Fibroblast of lung (primary cell): ENCODE results near the gene IBA57. TPM values are rescaled to one million over a fixed set of nuclear protein-coding genes. Genes with fewer than 3 reads are reported as not detected.

Source experiments
- DNase-seq, 2 donors: peaks; one replicate each; pipeline versions ENCODE4 v3.0.0 to v3.0.0-alpha.2; 2010; ENCODE audit warnings: low read depth in 2 of 2
- H2AFZ ChIP-seq: 2 replicates; pipeline ENCODE4 v1.5.1; 2012; ENCODE audit warnings: low read length, control low read depth, inconsistent platforms
- H3K27ac ChIP-seq: 2 replicates; pipeline ENCODE4 v1.5.1; 2011; ENCODE audit warnings: low read length, control low read depth; ENCODE audit not compliant: insufficient read depth
- H3K27me3 ChIP-seq: 2 replicates; pipeline ENCODE4 v1.5.1; 2011; ENCODE audit warnings: mild to moderate bottlenecking, low read length; ENCODE audit not compliant: control insufficient read depth, insufficient read depth
- H3K36me3 ChIP-seq: 2 replicates; pipeline ENCODE4 v1.5.1; 2011; ENCODE audit warnings: low read length; ENCODE audit not compliant: control insufficient read depth, insufficient read depth
- H3K4me1 ChIP-seq: 2 replicates; pipeline ENCODE4 v1.5.1; 2011; ENCODE audit warnings: low read length; ENCODE audit not compliant: control insufficient read depth, insufficient read depth; ENCODE audit errors: extremely low read depth
- H3K4me2 ChIP-seq: 2 replicates; pipeline ENCODE4 v1.5.1; 2011; ENCODE audit warnings: low read length, control low read depth; ENCODE audit not compliant: insufficient read depth; ENCODE audit errors: extremely low read depth
- H3K4me3 ChIP-seq, 4 experiments: fragments of 200-600 bp in 1 of 4; sonication (generic) in 1 of 4; replicated peaks in 1 of 4; 2 replicates each; pipeline ENCODE4 v1.5.1; 2011 to 2016; ENCODE audit warnings: low read length in 4 of 4, low read depth in 3 of 4, mild to moderate bottlenecking in 3 of 4, control low read depth in 2 of 4, inconsistent platforms in 1 of 4, mixed read lengths in 1 of 4; ENCODE audit not compliant: insufficient read depth in 1 of 4; ENCODE audit errors: control extremely low read depth in 1 of 4
- H3K79me2 ChIP-seq: 2 replicates; pipeline ENCODE4 v1.5.1; 2012; ENCODE audit warnings: mild to moderate bottlenecking, low read length, inconsistent platforms; ENCODE audit not compliant: control insufficient read depth, insufficient read depth
- H3K9ac ChIP-seq: 2 replicates; pipeline ENCODE4 v1.5.1; 2011; ENCODE audit warnings: mild to moderate bottlenecking, low read length, control low read depth; ENCODE audit not compliant: insufficient read depth
- H3K9me3 ChIP-seq: 2 replicates; pipeline ENCODE4 v1.5.1; 2012; ENCODE audit warnings: low read depth, low read length; ENCODE audit not compliant: control insufficient read depth, insufficient read depth
- H4K20me1 ChIP-seq: 2 replicates; pipeline ENCODE4 v1.5.1; 2011; ENCODE audit warnings: low read length; ENCODE audit not compliant: control insufficient read depth, insufficient read depth; ENCODE audit errors: extremely low read depth
- CTCF ChIP-seq, 2 donors: IDR thresholded peaks in 1 of 2; conservative IDR thresholded peaks in 1 of 2; 1 replicate in 1 of 2; 2 replicates in 1 of 2; pipeline ENCODE4 v1.5.1; 2011 to 2012; ENCODE audit warnings: low read length in 2 of 2, control low read depth in 1 of 2, inconsistent platforms in 1 of 2, low read depth in 1 of 2, mild to moderate bottlenecking in 1 of 2
- EZH2 ChIP-seq: IDR thresholded peaks from 2 replicates; pipeline ENCODE4 v1.5.1; 2012; ENCODE audit warnings: low read length, control low read depth, mild to moderate bottlenecking; ENCODE audit errors: missing control alignments
- polyA plus RNA-seq, 2 donors: library from polyadenylated mRNA; depleted of rRNA in 1 of 2; stranded (reverse) in 1 of 2; unstranded in 1 of 2; fragments of >200 nt; gene quantifications; 2 replicates each; pipeline ENCODE4 v1.2.1, GENCODE V29; 2011 to 2012; ENCODE audit warnings: missing spikeins in 1 of 2
- total RNA-seq: library from RNA; depleted of rRNA; stranded (reverse); fragments of >200 nt; gene quantifications from 2 replicates; pipeline ENCODE4 v1.2.1, GENCODE V29; 2014

IBA57 gene
- total and polyA plus RNA-seq, 2 donors (not counting 1 experiment from before 2014, with no cell fraction given): 1.4 to 3.8 TPM

GRCh38 chr1:228139931-228140723 is 25.5 kb upstream of the IBA57 start, which contains the start of gene GUK1:
Gene GUK1 (plus strand): TSS chr1:228140279. CDS start chr1:228140303, 24 bp downstream.
- peak within 1 kb of the TSS; percentile 95 for H3K4me2 ChIP-seq
- H3K9ac ChIP-seq: peak within 1 kb of the TSS; percentile 98
- H3K27ac ChIP-seq: peak within 1 kb of the TSS; percentile 98
- H3K4me1 ChIP-seq: peaks cover 13% of the 10 kb centered on the region
- no peaks in the 10 kb centered on the region for H4K20me1 ChIP-seq
- H3K27me3 ChIP-seq: peaks cover 9% of the 10 kb centered on the region
- H3K9me3 ChIP-seq: no peaks in the 10 kb centered on the region
- TF ChIP-seq CTCF (conservative IDR thresholded peaks at IDR 0.05 in 1 of 2, IDR thresholded peaks at IDR 0.05 in 1 of 2; ENCODE audit: low read depth in 1 of 2, low read length in 2 of 2) (no peak), EZH2 (no peak)
- H3K36me3 ChIP-seq: peaks cover 4% of the 10 kb centered on the region
- peaks cover 49% of the 10 kb centered on the region for H3K79me2 ChIP-seq
- peak; percentile 99 to 100 for DNase-seq
- H2AFZ ChIP-seq: peak within 1 kb of the TSS; percentile 56
- H3K4me3 ChIP-seq: peak within 1 kb of the TSS; percentile 87 to 96 (median 92)

- TF ChIP-seq CTCF (conservative IDR thresholded peaks at IDR 0.05 in 1 of 2, IDR thresholded peaks at IDR 0.05 in 1 of 2; ENCODE audit: low read depth in 1 of 2, low read length in 2 of 2): no peak
- TF ChIP-seq EZH2: no peak
- peak overlapping the region; percentile 98 for H3K9ac ChIP-seq
- H3K4me2 ChIP-seq: peak overlapping the region; percentile 95
- H3K27ac ChIP-seq: peak overlapping the region; percentile 98
- H4K20me1 ChIP-seq: no peaks in the 10 kb centered on the region
- peaks cover 13% of the 10 kb centered on the region for H3K4me1 ChIP-seq
- H3K4me3 ChIP-seq: peak overlapping the region; percentile 87 to 96 (median 92)
- no peaks in the 10 kb centered on the region for H3K9me3 ChIP-seq
- H3K27me3 ChIP-seq: peaks cover 5% of the 10 kb centered on the region
- peaks cover 6% of the 10 kb centered on the region for H3K36me3 ChIP-seq
- H3K79me2 ChIP-seq: peaks cover 56% of the 10 kb centered on the region
- H2AFZ ChIP-seq: no peak overlapping the region
- DNase-seq: no peak
These were observed 24.8 kb upstream of the IBA57 start for GRCh38 chr1:228140724-228141225.

GRCh38 chr1:228141226-228142044 is 24.2 kb upstream of the IBA57 start:
- Histone ChIP-seq H3K4me2 (peak overlapping the region; percentile 95), H3K9ac (peak overlapping the region; percentile 98), H3K4me3 (peak overlapping the region; percentile 87 to 96 (median 92)), H3K27me3 (peaks cover 5% of the 10 kb centered on the region), H3K79me2 (peaks cover 62% of the 10 kb centered on the region), H3K36me3 (peaks cover 10% of the 10 kb centered on the region), H3K27ac (peak overlapping the region; percentile 98), H3K4me1 (peaks cover 13% of the 10 kb centered on the region), H2AFZ (no peak overlapping the region), H3K9me3 (no peaks in the 10 kb centered on the region), H4K20me1 (no peaks in the 10 kb centered on the region)
- TF ChIP-seq EZH2: no peak
- TF ChIP-seq CTCF (conservative IDR thresholded peaks at IDR 0.05 in 1 of 2, IDR thresholded peaks at IDR 0.05 in 1 of 2; ENCODE audit: low read depth in 1 of 2, low read length in 2 of 2): no peak
- peak in 1 of 2 donors; percentile 85 for DNase-seq
